PC-9 (cell line): ENCODE data around the gene IRGC.

ENCODE experiments used
- CTCF ChIP-seq: fragments of 200-600 bp; sonication (generic); conservative IDR thresholded peaks from 2 replicates; pipeline ENCODE4 v1.6.1; 2017; ENCODE audit warnings: mixed run types, antibody characterized with exemption, mild to moderate bottlenecking, moderate library complexity
- EZH2 ChIP-seq: fragments of 200-600 bp; sonication (generic); IDR thresholded peaks from 2 replicates; pipeline ENCODE4 v1.8.0; 2017; ENCODE audit warnings: antibody characterized with exemption, low read depth

DNA sequence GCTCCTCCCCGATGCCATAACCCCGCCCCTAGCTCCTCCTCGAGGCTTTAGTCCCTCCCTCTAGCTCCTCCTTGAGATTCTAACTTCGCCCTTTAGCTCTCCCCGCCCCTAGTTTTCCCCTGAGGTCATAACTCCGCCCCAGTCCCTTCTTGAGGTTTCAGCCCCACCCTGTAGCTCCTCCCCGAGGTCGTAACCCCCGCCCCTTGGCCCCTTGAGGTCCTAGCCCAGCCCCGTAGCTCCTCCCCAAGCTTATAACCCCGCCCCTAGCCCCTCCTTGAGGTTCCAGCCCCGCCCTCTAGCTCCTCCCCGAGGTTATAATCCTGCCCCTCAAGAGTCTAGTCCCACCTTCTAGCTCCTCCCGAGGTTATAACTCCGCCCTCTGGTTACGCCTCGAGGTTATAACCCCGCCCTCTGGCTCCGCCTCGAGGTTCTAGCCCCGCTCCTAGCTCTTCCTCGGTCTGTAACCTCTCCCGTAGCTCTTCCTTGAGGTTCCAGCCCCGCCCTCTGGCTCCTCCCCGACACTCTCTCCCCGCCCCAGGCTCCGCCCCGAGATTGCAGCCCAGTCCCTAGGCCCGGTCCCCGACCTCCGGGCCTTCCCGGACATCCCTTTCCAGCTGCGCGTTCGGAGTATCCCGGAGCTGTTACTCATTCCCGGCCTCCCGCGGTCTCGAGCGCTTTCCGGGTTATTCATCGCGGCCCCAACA, 47.3 kb upstream of the IRGC start:
- TF ChIP-seq CTCF (no peak), EZH2 (no peak)
